WTC11 (cell line): ENCODE results near the gene LIMCH1. TPM values are rescaled to one million over a fixed set of nuclear protein-coding genes. Genes with fewer than 3 reads are reported as not detected.

Experiments used
- ATAC-seq: fragments of 200-7000 bp; cut with Tn5 transposase; 2 replicates; pipeline ENCODE4 v1.10.0; 2021; ENCODE audit warnings: mild to moderate bottlenecking, moderate library complexity
- CTCF ChIA-PET: fragments of 300-600 bp; sonication (Branson Sonifier 250); formaldehyde crosslinking; loops from one replicate; lab custom pipeline; 2021; ENCODE audit warnings: antibody characterized with exemption; lab: Charles Lee
- POLR2A ChIA-PET: fragments of 350-600 bp; sonication (Branson Sonifier 250); formaldehyde crosslinking; loops from one replicate; lab custom pipeline; 2021; ENCODE audit warnings: antibody characterized with exemption; lab: Charles Lee
- DNase-seq: peaks from one replicate; pipeline ENCODE4 v3.0.0; 2021; ENCODE audit warnings: low spot score
- H3K27ac Mint-ChIP-seq: 2 replicates; pipeline ENCODE4 v1.8.0; 2021; ENCODE audit warnings: mixed read lengths
- H3K27me3 Mint-ChIP-seq: 2 replicates; pipeline ENCODE4 v1.8.0; 2021; ENCODE audit warnings: low read depth, mild to moderate bottlenecking, moderate library complexity, mixed read lengths
- H3K36me3 Mint-ChIP-seq: 2 replicates; pipeline ENCODE4 v1.8.0; 2021; ENCODE audit warnings: mixed read lengths
- H3K4me1 Mint-ChIP-seq: 2 replicates; pipeline ENCODE4 v1.8.0; 2022; ENCODE audit warnings: mixed read lengths
- H3K4me3 Mint-ChIP-seq: 2 replicates; pipeline ENCODE4 v1.8.0; 2021; ENCODE audit warnings: mild to moderate bottlenecking, moderate library complexity, mixed read lengths
- H3K9me3 Mint-ChIP-seq: 2 replicates; pipeline ENCODE4 v1.8.0; 2021; ENCODE audit warnings: mixed read lengths
- ATF6 ChIP-seq: sonication (generic); formaldehyde crosslinking; IDR thresholded peaks from 2 replicates; pipeline ENCODE4 v1.8.1; 2023; ENCODE audit warnings: mild to moderate bottlenecking, missing genetic modification reagents
- GTF2I ChIP-seq: fragments of 250-450 bp; sonication (Bioruptor Pico); conservative IDR thresholded peaks from 2 replicates; pipeline ENCODE4 v1.4.0; 2021; ENCODE audit warnings: mild to moderate bottlenecking
- MYBL2 ChIP-seq: sonication (generic); formaldehyde crosslinking; IDR thresholded peaks from 2 replicates; pipeline ENCODE4 v1.8.1; 2023; ENCODE audit warnings: mild to moderate bottlenecking, moderate library complexity, missing genetic modification reagents
- NR3C1 ChIP-seq: sonication (generic); formaldehyde crosslinking; conservative IDR thresholded peaks from 2 replicates; pipeline ENCODE4 v1.8.1; 2023; ENCODE audit warnings: low read depth, mild to moderate bottlenecking, missing genetic modification reagents
- RELA ChIP-seq: sonication (generic); formaldehyde crosslinking; IDR thresholded peaks from 2 replicates; pipeline ENCODE4 v1.8.1; 2022; ENCODE audit warnings: missing genetic modification reagents, mild to moderate bottlenecking, borderline replicate concordance
- SMAD3 ChIP-seq: sonication (generic); formaldehyde crosslinking; IDR thresholded peaks from 2 replicates; pipeline ENCODE4 v1.8.0; 2022; ENCODE audit warnings: missing genetic modification reagents, mild to moderate bottlenecking, borderline replicate concordance
- STAT6 ChIP-seq: sonication (generic); formaldehyde crosslinking; conservative IDR thresholded peaks from 2 replicates; pipeline ENCODE4 v1.8.1; 2023; ENCODE audit warnings: mild to moderate bottlenecking, low read depth, missing genetic modification reagents, moderate library complexity
- ZNF317 ChIP-seq: sonication (generic); formaldehyde crosslinking; IDR thresholded peaks from 2 replicates; pipeline ENCODE4 v1.8.1; 2023; ENCODE audit warnings: low read depth, mild to moderate bottlenecking, moderate library complexity, missing genetic modification reagents, borderline replicate concordance
- total RNA-seq: library from RNA; stranded (reverse); gene quantifications from 3 replicates; pipeline ENCODE4 v1.2.3, GENCODE V29; 2021
- TF ChIP-seq, protein P1 (sequence below): fragments of 200-600 bp; IDR thresholded peaks from 2 replicates; pipeline ENCODE4 v1.8.0; 2022; ENCODE audit warnings: antibody characterized with exemption
- TF ChIP-seq, protein P2 (sequence below): sonication (generic); formaldehyde crosslinking; IDR thresholded peaks from 2 replicates; pipeline ENCODE4 v1.8.0; 2022; ENCODE audit warnings: mild to moderate bottlenecking, missing genetic modification reagents
- TF ChIP-seq, protein P3 (sequence below): sonication (generic); formaldehyde crosslinking; IDR thresholded peaks from 2 replicates; pipeline ENCODE4 v1.8.1; 2022; ENCODE audit warnings: missing genetic modification reagents, borderline replicate concordance
- TF ChIP-seq, protein P4 (sequence below): sonication (generic); formaldehyde crosslinking; IDR thresholded peaks from 2 replicates; pipeline ENCODE4 v1.8.1; 2022; ENCODE audit warnings: mild to moderate bottlenecking, moderate library complexity, missing genetic modification reagents

The LIMCH1 gene
- total RNA-seq, 1 experiment from 2014 or later, result 0.92 TPM

- POLR2A ChIA-PET, result no interaction called here
- Mint-ChIP-seq H3K4me3 (no peak overlapping the region), H3K9me3 (peaks cover 10% of the 10 kb centered on the region), H3K4me1 (no peaks in the 10 kb centered on the region), H3K36me3 (peaks cover 5% of the 10 kb centered on the region; the same call in 1 of the 2 replicates), H3K27ac (no peak overlapping the region), H3K27me3 (peaks cover 64% of the 10 kb centered on the region)
- TF ChIP-seq GTF2I (CRISPR knock-in tag) (no peak), RELA (CRISPR knock-in tag) (no peak)
- ATAC-seq (no peak), DNase-seq (no peak)
- CTCF ChIA-PET, result no interaction called here
These were observed 185.3 kb downstream of the LIMCH1 start for GRCh38 chr4:41723286-41723685.

- CTCF ChIA-PET, result interaction anchor here (0.8 to 1.2 kb wide), 2 partner anchors 8 to 71 kb away, joined by 3 to 4 read pairs; no protein-coding TSS in a partner anchor
- peak; percentile 33 for DNase-seq
- POLR2A ChIA-PET, result no interaction called here
- 0 out of 2 replicates have a peak, but pooled peaks have one; percentile 18 for ATAC-seq
- H3K4me3 Mint-ChIP-seq, result no peak overlapping the region
- H3K4me1 Mint-ChIP-seq, result no peaks in the 10 kb centered on the region
- H3K27ac Mint-ChIP-seq, result no peak overlapping the region
- H3K27me3 Mint-ChIP-seq, result peaks cover 69% of the 10 kb centered on the region
- TF ChIP-seq NR3C1 (CRISPR knock-in tag), result no peak
- TF ChIP-seq ZNF317 (CRISPR knock-in tag), result no peak
- TF ChIP-seq, protein P1, sequence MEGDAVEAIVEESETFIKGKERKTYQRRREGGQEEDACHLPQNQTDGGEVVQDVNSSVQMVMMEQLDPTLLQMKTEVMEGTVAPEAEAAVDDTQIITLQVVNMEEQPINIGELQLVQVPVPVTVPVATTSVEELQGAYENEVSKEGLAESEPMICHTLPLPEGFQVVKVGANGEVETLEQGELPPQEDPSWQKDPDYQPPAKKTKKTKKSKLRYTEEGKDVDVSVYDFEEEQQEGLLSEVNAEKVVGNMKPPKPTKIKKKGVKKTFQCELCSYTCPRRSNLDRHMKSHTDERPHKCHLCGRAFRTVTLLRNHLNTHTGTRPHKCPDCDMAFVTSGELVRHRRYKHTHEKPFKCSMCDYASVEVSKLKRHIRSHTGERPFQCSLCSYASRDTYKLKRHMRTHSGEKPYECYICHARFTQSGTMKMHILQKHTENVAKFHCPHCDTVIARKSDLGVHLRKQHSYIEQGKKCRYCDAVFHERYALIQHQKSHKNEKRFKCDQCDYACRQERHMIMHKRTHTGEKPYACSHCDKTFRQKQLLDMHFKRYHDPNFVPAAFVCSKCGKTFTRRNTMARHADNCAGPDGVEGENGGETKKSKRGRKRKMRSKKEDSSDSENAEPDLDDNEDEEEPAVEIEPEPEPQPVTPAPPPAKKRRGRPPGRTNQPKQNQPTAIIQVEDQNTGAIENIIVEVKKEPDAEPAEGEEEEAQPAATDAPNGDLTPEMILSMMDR, result peak; percentile 37
- peaks cover 10% of the 10 kb centered on the region for H3K9me3 Mint-ChIP-seq
- H3K36me3 Mint-ChIP-seq, result peaks cover 5% of the 10 kb centered on the region; the same call in 1 of the 2 replicates
These were observed 187.3 kb downstream of the LIMCH1 start for GRCh38 chr4:41725254-41725653.

DNA sequence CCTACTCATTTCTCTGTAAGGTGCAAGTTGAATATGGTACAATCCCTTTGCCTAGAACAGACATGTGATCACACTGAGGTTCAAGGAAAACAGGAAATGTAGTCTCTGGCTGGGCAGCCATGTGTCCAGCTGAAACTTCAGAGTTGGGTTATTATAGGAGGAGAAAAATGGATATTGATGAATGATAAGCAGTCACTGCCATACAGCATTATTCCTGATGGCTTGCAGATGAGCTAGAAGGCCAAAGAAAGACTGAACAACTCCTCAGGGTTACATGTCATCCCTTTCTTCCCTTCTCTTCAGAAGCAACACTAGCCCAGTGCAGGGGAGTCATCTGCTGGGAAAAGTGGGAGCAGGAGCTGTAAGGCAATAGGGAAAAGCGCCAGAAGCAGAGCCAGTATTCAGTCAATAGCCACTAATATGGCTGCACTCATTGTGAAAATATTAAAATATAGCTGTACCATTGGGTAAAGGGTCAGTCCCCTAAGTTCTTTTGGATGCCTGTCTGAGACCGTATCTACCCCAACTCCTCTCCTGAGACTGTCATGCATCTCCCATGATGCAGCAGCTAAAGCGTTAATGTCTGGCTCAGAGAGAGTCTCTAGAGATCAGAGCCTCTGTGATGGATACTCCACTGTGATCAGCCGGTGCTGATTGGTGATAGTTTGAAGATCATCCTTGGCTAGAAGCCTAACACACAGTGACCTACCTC is 190.1 kb downstream of the LIMCH1 start:
- no peaks in the 10 kb centered on the region for H3K4me1 Mint-ChIP-seq
- no peak overlapping the region for H3K4me3 Mint-ChIP-seq
- no peak for TF ChIP-seq STAT6 (CRISPR knock-in tag)
- TF ChIP-seq, protein P2, sequence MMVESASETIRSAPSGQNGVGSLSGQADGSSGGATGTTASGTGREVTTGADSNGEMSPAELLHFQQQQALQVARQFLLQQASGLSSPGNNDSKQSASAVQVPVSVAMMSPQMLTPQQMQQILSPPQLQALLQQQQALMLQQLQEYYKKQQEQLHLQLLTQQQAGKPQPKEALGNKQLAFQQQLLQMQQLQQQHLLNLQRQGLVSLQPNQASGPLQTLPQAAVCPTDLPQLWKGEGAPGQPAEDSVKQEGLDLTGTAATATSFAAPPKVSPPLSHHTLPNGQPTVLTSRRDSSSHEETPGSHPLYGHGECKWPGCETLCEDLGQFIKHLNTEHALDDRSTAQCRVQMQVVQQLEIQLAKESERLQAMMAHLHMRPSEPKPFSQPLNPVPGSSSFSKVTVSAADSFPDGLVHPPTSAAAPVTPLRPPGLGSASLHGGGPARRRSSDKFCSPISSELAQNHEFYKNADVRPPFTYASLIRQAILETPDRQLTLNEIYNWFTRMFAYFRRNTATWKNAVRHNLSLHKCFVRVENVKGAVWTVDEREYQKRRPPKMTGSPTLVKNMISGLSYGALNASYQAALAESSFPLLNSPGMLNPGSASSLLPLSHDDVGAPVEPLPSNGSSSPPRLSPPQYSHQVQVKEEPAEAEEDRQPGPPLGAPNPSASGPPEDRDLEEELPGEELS (CRISPR knock-in tag), result no peak
- H3K27ac Mint-ChIP-seq, result no peak overlapping the region
- ATAC-seq (no peak), DNase-seq (no peak)
- peaks cover 10% of the 10 kb centered on the region for H3K9me3 Mint-ChIP-seq
- H3K36me3 Mint-ChIP-seq, result peaks cover 5% of the 10 kb centered on the region; the same call in 1 of the 2 replicates
- ChIA-PET CTCF (no interaction called here), POLR2A (no interaction called here)
- H3K27me3 Mint-ChIP-seq, result peaks cover 71% of the 10 kb centered on the region

- no peak overlapping the region for H3K4me3 Mint-ChIP-seq
- H3K4me1 Mint-ChIP-seq, result no peaks in the 10 kb centered on the region
- POLR2A ChIA-PET, result no interaction called here
- peaks cover 5% of the 10 kb centered on the region; the same call in 1 of the 2 replicates for H3K36me3 Mint-ChIP-seq
- no peak for ATAC-seq
- peaks cover 10% of the 10 kb centered on the region for H3K9me3 Mint-ChIP-seq
- CTCF ChIA-PET, result no interaction called here
- no peak overlapping the region for H3K27ac Mint-ChIP-seq
- H3K27me3 Mint-ChIP-seq, result peaks cover 71% of the 10 kb centered on the region
- DNase-seq, result no peak
- TF ChIP-seq, protein P3, sequence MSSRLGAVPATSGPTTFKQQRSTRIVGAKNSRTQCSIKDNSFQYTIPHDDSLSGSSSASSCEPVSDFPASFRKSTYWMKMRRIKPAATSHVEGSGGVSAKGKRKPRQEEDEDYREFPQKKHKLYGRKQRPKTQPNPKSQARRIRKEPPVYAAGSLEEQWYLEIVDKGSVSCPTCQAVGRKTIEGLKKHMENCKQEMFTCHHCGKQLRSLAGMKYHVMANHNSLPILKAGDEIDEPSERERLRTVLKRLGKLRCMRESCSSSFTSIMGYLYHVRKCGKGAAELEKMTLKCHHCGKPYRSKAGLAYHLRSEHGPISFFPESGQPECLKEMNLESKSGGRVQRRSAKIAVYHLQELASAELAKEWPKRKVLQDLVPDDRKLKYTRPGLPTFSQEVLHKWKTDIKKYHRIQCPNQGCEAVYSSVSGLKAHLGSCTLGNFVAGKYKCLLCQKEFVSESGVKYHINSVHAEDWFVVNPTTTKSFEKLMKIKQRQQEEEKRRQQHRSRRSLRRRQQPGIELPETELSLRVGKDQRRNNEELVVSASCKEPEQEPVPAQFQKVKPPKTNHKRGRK (CRISPR knock-in tag), result no peak
- TF ChIP-seq MYBL2 (CRISPR knock-in tag) (no peak), ATF6 (CRISPR knock-in tag) (no peak), SMAD3 (CRISPR knock-in tag) (no peak), NR3C1 (CRISPR knock-in tag) (no peak)
- TF ChIP-seq, protein P2 (CRISPR knock-in tag), result no peak
- TF ChIP-seq, protein P4, sequence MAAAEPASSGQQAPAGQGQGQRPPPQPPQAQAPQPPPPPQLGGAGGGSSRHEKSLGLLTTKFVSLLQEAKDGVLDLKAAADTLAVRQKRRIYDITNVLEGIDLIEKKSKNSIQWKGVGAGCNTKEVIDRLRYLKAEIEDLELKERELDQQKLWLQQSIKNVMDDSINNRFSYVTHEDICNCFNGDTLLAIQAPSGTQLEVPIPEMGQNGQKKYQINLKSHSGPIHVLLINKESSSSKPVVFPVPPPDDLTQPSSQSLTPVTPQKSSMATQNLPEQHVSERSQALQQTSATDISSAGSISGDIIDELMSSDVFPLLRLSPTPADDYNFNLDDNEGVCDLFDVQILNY (CRISPR knock-in tag), result no peak
These were observed 190.6 kb downstream of the LIMCH1 start for GRCh38 chr4:41728573-41728913.
